Measurements from ENCODE around the gene PRPF39. TPM values are rescaled to one million over a fixed set of nuclear protein-coding genes. Genes with fewer than 3 reads are reported as not detected.

Gene PRPF39
- total RNA-seq, 1 donor from 2014 or later: 42.6 TPM

DNA sequence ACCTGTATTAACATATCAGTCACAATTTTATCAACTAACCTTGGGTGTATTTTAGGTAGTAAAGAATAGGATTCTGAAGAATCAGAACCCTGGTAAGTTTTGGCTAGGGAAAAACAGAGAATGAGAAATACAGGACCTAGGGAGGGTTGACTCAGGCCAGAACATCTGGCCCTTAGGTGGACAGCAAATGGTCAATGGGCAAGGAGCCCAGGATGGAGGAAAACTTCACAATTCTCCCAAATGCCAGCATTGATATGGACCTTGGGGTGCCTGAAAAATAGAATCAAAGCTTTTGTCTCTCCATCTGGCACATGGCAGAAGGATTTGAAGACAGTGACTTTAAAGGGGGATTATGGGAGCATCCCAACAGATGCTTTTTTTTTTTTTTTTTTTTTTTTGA, 32.7 kb upstream of the PRPF39 start:
- H3K4me1 ChIP-seq (ENCODE audit: insufficient read depth, low read length): no peaks in the 10 kb centered on the region
- no peaks in the 10 kb centered on the region for H4K20me1 ChIP-seq (ENCODE audit: insufficient read depth, low read length)
- no peaks in the 10 kb centered on the region for H3K27me3 Mint-ChIP-seq (ENCODE audit: low read depth, unreplicated experiment)
- no peak overlapping the region for H3K9ac ChIP-seq (ENCODE audit: low read length)
- no peaks in the 10 kb centered on the region for H3K79me2 ChIP-seq (ENCODE audit: insufficient read depth, low read length)
- H3K9me3 Mint-ChIP-seq (ENCODE audit: unreplicated experiment): no peaks in the 10 kb centered on the region
- no peaks in the 10 kb centered on the region for H3K9me3 ChIP-seq (ENCODE audit: insufficient read depth, low read depth, low read length)
- no peak overlapping the region for H3K4me2 ChIP-seq (ENCODE audit: low read length)
- H3K4me1 Mint-ChIP-seq (ENCODE audit: low read depth, unreplicated experiment): no peaks in the 10 kb centered on the region
- H3K4me3 ChIP-seq (ENCODE audit: insufficient read depth, low read depth, low read length): no peak overlapping the region
- TF ChIP-seq EZH2 (IDR thresholded peaks at IDR 0.05; ENCODE audit: insufficient read depth, low read length): no peak
- TF ChIP-seq, protein P1, sequence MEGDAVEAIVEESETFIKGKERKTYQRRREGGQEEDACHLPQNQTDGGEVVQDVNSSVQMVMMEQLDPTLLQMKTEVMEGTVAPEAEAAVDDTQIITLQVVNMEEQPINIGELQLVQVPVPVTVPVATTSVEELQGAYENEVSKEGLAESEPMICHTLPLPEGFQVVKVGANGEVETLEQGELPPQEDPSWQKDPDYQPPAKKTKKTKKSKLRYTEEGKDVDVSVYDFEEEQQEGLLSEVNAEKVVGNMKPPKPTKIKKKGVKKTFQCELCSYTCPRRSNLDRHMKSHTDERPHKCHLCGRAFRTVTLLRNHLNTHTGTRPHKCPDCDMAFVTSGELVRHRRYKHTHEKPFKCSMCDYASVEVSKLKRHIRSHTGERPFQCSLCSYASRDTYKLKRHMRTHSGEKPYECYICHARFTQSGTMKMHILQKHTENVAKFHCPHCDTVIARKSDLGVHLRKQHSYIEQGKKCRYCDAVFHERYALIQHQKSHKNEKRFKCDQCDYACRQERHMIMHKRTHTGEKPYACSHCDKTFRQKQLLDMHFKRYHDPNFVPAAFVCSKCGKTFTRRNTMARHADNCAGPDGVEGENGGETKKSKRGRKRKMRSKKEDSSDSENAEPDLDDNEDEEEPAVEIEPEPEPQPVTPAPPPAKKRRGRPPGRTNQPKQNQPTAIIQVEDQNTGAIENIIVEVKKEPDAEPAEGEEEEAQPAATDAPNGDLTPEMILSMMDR (IDR thresholded peaks at IDR 0.05; ENCODE audit: insufficient read depth, low read depth, low read length): no peak
- no peak overlapping the region for H3K27ac ChIP-seq (ENCODE audit: low read depth, low read length)
- DNase-seq (ENCODE audit: low read depth): no peak
- no peak overlapping the region for H3K27ac Mint-ChIP-seq (ENCODE audit: unreplicated experiment)
- H3K4me3 Mint-ChIP-seq (ENCODE audit: unreplicated experiment): no peak overlapping the region
- H2AFZ ChIP-seq (ENCODE audit: low read depth, low read length): no peak overlapping the region
- H3K27me3 ChIP-seq (ENCODE audit: insufficient read depth, low read length): no peaks in the 10 kb centered on the region
- peaks cover 6% of the 10 kb centered on the region for H3K36me3 ChIP-seq (ENCODE audit: insufficient read depth, low read length)
- peaks cover 13% of the 10 kb centered on the region for H3K36me3 Mint-ChIP-seq (ENCODE audit: low read depth, unreplicated experiment)
- no peak for FAIRE-seq

DNA sequence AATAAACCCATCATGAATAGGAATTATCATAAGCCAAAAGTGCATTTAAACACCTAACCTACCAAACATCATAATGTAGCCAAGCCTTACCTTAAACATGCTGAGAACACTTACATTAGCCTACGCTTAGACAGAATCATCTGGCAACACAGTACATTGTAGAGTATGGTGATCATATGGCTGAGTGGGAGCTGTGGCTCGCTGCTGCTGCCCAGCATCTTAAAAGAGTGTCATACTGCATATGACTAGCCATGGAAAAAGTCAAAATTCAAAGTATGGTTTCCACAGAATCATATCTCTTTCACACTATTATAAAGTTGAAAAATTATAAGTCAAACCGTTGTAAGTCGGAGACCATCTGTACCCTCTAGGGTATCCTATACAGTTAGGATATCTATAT, 32.0 kb upstream of the PRPF39 start:
- Mint-ChIP-seq H3K27ac (ENCODE audit: unreplicated experiment) (no peak overlapping the region), H3K36me3 (ENCODE audit: low read depth, unreplicated experiment) (peaks cover 11% of the 10 kb centered on the region), H3K9me3 (ENCODE audit: unreplicated experiment) (no peaks in the 10 kb centered on the region), H3K4me1 (ENCODE audit: low read depth, unreplicated experiment) (no peaks in the 10 kb centered on the region), H3K4me3 (ENCODE audit: unreplicated experiment) (no peak overlapping the region), H3K27me3 (ENCODE audit: low read depth, unreplicated experiment) (no peaks in the 10 kb centered on the region)
- no peaks in the 10 kb centered on the region for H3K9me3 ChIP-seq (ENCODE audit: insufficient read depth, low read depth, low read length)
- TF ChIP-seq EZH2 (IDR thresholded peaks at IDR 0.05; ENCODE audit: insufficient read depth, low read length): no peak
- TF ChIP-seq, protein P1 (IDR thresholded peaks at IDR 0.05; ENCODE audit: insufficient read depth, low read depth, low read length): no peak
- H3K79me2 ChIP-seq (ENCODE audit: insufficient read depth, low read length): no peaks in the 10 kb centered on the region
- no peak overlapping the region for H3K9ac ChIP-seq (ENCODE audit: low read length)
- FAIRE-seq: no peak
- no peak for DNase-seq (ENCODE audit: low read depth)
- peaks cover 3% of the 10 kb centered on the region for H3K36me3 ChIP-seq (ENCODE audit: insufficient read depth, low read length)
- no peak overlapping the region for H3K4me2 ChIP-seq (ENCODE audit: low read length)
- no peaks in the 10 kb centered on the region for H3K4me1 ChIP-seq (ENCODE audit: insufficient read depth, low read length)
- H4K20me1 ChIP-seq (ENCODE audit: insufficient read depth, low read length): no peaks in the 10 kb centered on the region
- H3K4me3 ChIP-seq (ENCODE audit: insufficient read depth, low read depth, low read length): no peak overlapping the region
- no peak overlapping the region for H3K27ac ChIP-seq (ENCODE audit: low read depth, low read length)
- H3K27me3 ChIP-seq (ENCODE audit: insufficient read depth, low read length): no peaks in the 10 kb centered on the region
- no peak overlapping the region for H2AFZ ChIP-seq (ENCODE audit: low read depth, low read length)

DNA sequence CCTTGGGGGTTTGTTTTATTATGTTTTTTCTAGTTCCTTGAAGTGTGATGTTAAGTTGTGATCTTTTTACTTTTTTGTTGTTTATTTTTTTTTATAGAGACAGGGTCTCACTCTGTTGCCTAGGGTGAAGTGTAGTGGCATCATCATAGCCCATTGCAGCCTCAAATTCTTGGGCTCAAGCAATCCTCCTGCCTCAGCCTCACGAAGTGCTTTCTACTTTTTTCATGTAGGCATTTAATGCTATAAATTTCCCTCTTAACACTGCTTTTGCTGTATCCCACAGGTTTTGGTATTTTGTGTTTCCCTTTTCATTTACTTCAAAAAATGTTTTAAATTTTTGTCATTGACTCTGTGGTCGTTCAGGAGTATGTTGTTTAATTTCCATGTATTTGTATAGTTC, 26.6 kb upstream of the PRPF39 start:
- H3K36me3 Mint-ChIP-seq (ENCODE audit: low read depth, unreplicated experiment): peaks cover 18% of the 10 kb centered on the region
- Histone ChIP-seq H3K36me3 (ENCODE audit: insufficient read depth, low read length) (peaks cover 3% of the 10 kb centered on the region), H2AFZ (ENCODE audit: low read depth, low read length) (no peak overlapping the region), H3K79me2 (ENCODE audit: insufficient read depth, low read length) (no peaks in the 10 kb centered on the region), H3K27ac (ENCODE audit: low read depth, low read length) (no peak overlapping the region), H3K9ac (ENCODE audit: low read length) (no peak overlapping the region), H3K9me3 (ENCODE audit: insufficient read depth, low read depth, low read length) (no peaks in the 10 kb centered on the region), H4K20me1 (ENCODE audit: insufficient read depth, low read length) (no peaks in the 10 kb centered on the region), H3K4me3 (ENCODE audit: insufficient read depth, low read depth, low read length) (no peak overlapping the region), H3K27me3 (ENCODE audit: insufficient read depth, low read length) (no peaks in the 10 kb centered on the region), H3K4me1 (ENCODE audit: insufficient read depth, low read length) (no peaks in the 10 kb centered on the region), H3K4me2 (ENCODE audit: low read length) (no peak overlapping the region)
- H3K4me1 Mint-ChIP-seq (ENCODE audit: low read depth, unreplicated experiment): no peaks in the 10 kb centered on the region
- TF ChIP-seq EZH2 (IDR thresholded peaks at IDR 0.05; ENCODE audit: insufficient read depth, low read length): no peak
- TF ChIP-seq, protein P1 (IDR thresholded peaks at IDR 0.05; ENCODE audit: insufficient read depth, low read depth, low read length): no peak
- no peaks in the 10 kb centered on the region for H3K9me3 Mint-ChIP-seq (ENCODE audit: unreplicated experiment)
- DNase-seq (ENCODE audit: low read depth) (no peak), FAIRE-seq (peak; percentile 43)
- H3K4me3 Mint-ChIP-seq (ENCODE audit: unreplicated experiment): no peak overlapping the region
- no peaks in the 10 kb centered on the region for H3K27me3 Mint-ChIP-seq (ENCODE audit: low read depth, unreplicated experiment)
- no peak overlapping the region for H3K27ac Mint-ChIP-seq (ENCODE audit: unreplicated experiment)
